Spleen (tissue), 7 donors: ENCODE data around the gene RAMP1.

Source experiments
- POLR2A ChIP-seq, 3 donors: fragments of 450-650 bp; IDR thresholded peaks; one replicate each; pipeline ENCODE4 v1.5.1; 2017; ENCODE audit warnings: antibody characterized with exemption in 3 of 3, mild to moderate bottlenecking in 1 of 3
- TF ChIP-seq, protein P1 (sequence below), 11 experiments: fragments of 200-600 bp in 7 of 11; fragments of 450-650 bp in 4 of 11; sonication (generic) in 4 of 11; IDR thresholded peaks in 8 of 11; conservative IDR thresholded peaks in 3 of 11; 1 replicate in 7 of 11; 2 replicates in 4 of 11; pipeline versions ENCODE4 v1.4.0 to v1.8.0; 2016 to 2021; ENCODE audit warnings: antibody characterized with exemption in 11 of 11, inconsistent platforms in 4 of 11, mild to moderate bottlenecking in 1 of 11
- donor health status: DM: no; HTN: no; CAD: no; lungs with moderate emphysema.
- donor health status: DM: no; HTN: no; CAD: no.
- donor health status: DM: no; HTN: no; CAD: no.

DNA sequence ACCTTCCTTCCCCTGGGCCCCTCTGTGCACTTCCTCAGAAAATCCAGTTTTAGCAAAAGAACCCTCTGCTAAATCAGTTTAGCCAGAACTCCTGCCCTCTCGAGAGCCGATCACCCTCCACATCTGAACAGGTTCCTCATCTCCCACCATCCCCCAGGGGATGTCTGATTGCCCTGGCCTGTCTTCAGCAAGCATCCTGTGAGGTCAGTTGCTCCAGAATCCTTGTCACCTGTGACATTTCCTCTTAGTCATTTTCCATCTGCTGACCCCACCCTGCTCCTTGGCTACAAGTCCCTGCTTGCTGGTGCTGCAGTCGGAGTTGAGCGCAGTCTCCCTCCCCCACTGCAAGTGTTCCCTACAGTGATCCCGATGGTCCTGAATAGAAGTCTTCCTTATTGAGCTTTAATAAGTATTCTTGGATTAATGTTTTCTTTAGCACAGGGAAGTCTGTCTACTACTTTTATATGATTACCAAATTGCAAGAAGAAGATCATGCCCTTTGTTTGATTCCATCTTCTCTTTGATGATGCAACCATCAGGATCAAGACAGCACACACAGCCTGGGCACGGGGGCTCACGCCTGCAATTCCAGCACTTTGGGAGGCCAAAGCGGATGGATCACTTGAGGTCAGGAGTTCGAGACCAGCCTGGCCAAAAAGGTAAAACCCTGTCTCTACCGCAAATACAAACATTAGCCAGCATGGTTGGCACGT is 76.5 kb downstream of the RAMP1 start:
- TF ChIP-seq, protein P1, sequence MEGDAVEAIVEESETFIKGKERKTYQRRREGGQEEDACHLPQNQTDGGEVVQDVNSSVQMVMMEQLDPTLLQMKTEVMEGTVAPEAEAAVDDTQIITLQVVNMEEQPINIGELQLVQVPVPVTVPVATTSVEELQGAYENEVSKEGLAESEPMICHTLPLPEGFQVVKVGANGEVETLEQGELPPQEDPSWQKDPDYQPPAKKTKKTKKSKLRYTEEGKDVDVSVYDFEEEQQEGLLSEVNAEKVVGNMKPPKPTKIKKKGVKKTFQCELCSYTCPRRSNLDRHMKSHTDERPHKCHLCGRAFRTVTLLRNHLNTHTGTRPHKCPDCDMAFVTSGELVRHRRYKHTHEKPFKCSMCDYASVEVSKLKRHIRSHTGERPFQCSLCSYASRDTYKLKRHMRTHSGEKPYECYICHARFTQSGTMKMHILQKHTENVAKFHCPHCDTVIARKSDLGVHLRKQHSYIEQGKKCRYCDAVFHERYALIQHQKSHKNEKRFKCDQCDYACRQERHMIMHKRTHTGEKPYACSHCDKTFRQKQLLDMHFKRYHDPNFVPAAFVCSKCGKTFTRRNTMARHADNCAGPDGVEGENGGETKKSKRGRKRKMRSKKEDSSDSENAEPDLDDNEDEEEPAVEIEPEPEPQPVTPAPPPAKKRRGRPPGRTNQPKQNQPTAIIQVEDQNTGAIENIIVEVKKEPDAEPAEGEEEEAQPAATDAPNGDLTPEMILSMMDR (IDR thresholded peaks at IDR 0.05 in 8 of 11, conservative IDR thresholded peaks at IDR 0.05 in 3 of 11), result no peak
- no peak for TF ChIP-seq POLR2A (IDR thresholded peaks at IDR 0.05)
